Thoracic aorta (tissue), 2 donors: Measurements from ENCODE around the gene SYNDIG1. TPM values are rescaled to one million over a fixed set of nuclear protein-coding genes. Genes with fewer than 3 reads are reported as not detected.
"Not testable (repeated sequence)": the region's sequence is repeated elsewhere in the genome, so short reads cannot be mapped to it uniquely, and the experiment has no call there.

ENCODE experiments used
- ATAC-seq: fragments of 150-250 bp; one replicate; pipeline ENCODE4 v1.8.0; 2017; ENCODE audit warnings: low read depth; ENCODE audit not compliant: insufficient number of reproducible peaks, low FRiP score
- DNase-seq: peaks from one replicate; pipeline ENCODE4 v3.0.0-alpha.2; 2020; ENCODE audit warnings: low spot score
- H3K27ac ChIP-seq, 2 donors: fragments of 200-600 bp; sonication (generic); 1 replicate in 1 of 2; 2 replicates in 1 of 2; pipeline ENCODE4 v1.5.1; 2016; ENCODE audit warnings: mild to moderate bottlenecking in 2 of 2, moderate library complexity in 2 of 2
- H3K27me3 ChIP-seq: fragments of 200-600 bp; sonication (generic); replicated peaks from 2 replicates; pipeline ENCODE4 v1.6.0; 2016; ENCODE audit warnings: mild to moderate bottlenecking; ENCODE audit not compliant: insufficient read depth
- H3K36me3 ChIP-seq: fragments of 200-600 bp; sonication (generic); one replicate; pipeline ENCODE4 v1.5.1; 2016
- H3K4me1 ChIP-seq, 2 donors: fragments of 200-600 bp; sonication (generic); 1 replicate in 1 of 2; 2 replicates in 1 of 2; pipeline versions ENCODE4 v1.5.1 to v1.6.0; 2016; ENCODE audit warnings: low read depth in 2 of 2, mild to moderate bottlenecking in 1 of 2; ENCODE audit not compliant: control insufficient read depth in 1 of 2
- H3K4me3 ChIP-seq: fragments of 200-600 bp; sonication (generic); 2 replicates; pipeline ENCODE4 v1.5.1; 2016; ENCODE audit warnings: mild to moderate bottlenecking
- H3K9me3 ChIP-seq: fragments of 200-600 bp; sonication (generic); 2 replicates; pipeline ENCODE4 v1.5.1; 2016
- CTCF ChIP-seq: fragments of 200-600 bp; sonication (generic); IDR thresholded peaks from one replicate; pipeline ENCODE4 v1.5.1; 2019; ENCODE audit warnings: antibody characterized with exemption
- total RNA-seq, 2 donors: library from RNA; depleted of rRNA; stranded (reverse); fragments of >200 nt; gene quantifications; one replicate each; pipeline versions ENCODE4 v1.1.0 to v1.2.3, GENCODE V29; 2016

Gene SYNDIG1
- total RNA-seq, 2 donors from 2014 or later: 1.8 to 5.4 TPM

DNA sequence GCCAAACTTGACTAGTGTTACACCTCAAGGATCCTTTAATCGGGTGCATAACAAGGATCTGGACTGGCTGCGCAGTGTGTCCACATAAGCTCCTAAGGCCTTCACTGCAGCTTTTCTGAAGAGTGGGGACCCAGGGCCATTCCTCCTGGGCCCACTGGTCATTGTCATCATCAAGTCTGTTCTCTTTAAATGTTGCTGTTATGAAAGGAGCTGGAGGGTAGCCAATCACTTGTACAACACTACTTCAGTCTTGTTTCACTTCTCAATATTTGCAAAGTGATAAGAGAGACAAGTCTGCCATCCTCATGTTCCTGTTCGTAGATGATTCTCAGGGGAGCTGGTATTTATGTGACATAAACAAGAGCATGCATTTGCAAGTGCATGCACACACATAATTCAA is 149.8 kb downstream of the SYNDIG1 start:
- no peak for TF ChIP-seq CTCF
- no peaks in the 10 kb centered on the region for H3K4me1 ChIP-seq
- H3K4me3 ChIP-seq: no peak overlapping the region
- ATAC-seq (no peak), DNase-seq (no peak)
- H3K27ac ChIP-seq: no peak overlapping the region
- no peaks in the 10 kb centered on the region for H3K36me3 ChIP-seq
- H3K27me3 ChIP-seq: no peaks in the 10 kb centered on the region
- H3K9me3 ChIP-seq: no peaks in the 10 kb centered on the region

GRCh38 chr20:24620937-24621519 is 151.6 kb downstream of the SYNDIG1 start:
- no peak for ATAC-seq
- H3K36me3 ChIP-seq: no peaks in the 10 kb centered on the region
- TF ChIP-seq CTCF: no peak
- H3K27ac ChIP-seq: no peak overlapping the region
- no peaks in the 10 kb centered on the region for H3K9me3 ChIP-seq
- DNase-seq: no peak
- no peaks in the 10 kb centered on the region for H3K27me3 ChIP-seq
- H3K4me3 ChIP-seq: no peak overlapping the region
- H3K4me1 ChIP-seq: no peaks in the 10 kb centered on the region

- no peaks in the 10 kb centered on the region for H3K9me3 ChIP-seq
- no peaks in the 10 kb centered on the region for H3K27me3 ChIP-seq
- TF ChIP-seq CTCF: no peak
- H3K4me3 ChIP-seq: no peak overlapping the region
- DNase-seq (no peak), ATAC-seq (no peak)
- H3K36me3 ChIP-seq: no peaks in the 10 kb centered on the region
- no peak overlapping the region for H3K27ac ChIP-seq
- no peaks in the 10 kb centered on the region for H3K4me1 ChIP-seq
Observed at GRCh38 chr20:24622856-24623255, 153.4 kb downstream of the SYNDIG1 start.

- DNase-seq, H3K27me3 ChIP-seq, H3K4me1 ChIP-seq, H3K36me3 ChIP-seq, ATAC-seq, H3K27ac ChIP-seq, H3K9me3 ChIP-seq, H3K4me3 ChIP-seq: not testable (repeated sequence)
Observed at GRCh38 chr20:24626141-24626540, 156.7 kb downstream of the SYNDIG1 start.

DNA sequence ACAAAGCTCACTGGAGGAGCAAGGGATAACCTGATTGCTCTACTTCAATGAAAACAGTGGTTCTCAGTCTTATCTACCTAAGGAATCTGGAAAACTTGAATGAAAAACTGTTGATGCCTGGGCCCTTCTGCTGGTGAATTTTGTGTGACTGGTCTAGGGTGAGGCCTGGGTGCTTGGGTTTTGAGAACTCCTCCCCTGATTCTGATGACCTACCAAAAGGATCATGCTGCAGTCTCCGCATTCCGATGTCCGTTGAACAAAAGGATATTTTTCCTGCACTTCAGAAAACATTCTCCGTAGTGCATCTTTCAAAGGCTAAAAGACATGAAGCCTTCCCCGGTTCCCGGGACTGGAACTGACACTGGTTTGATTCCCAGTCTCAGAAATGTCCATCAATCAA is 157.9 kb downstream of the SYNDIG1 start:
- DNase-seq (no peak), ATAC-seq (no peak)
- Histone ChIP-seq H3K4me3 (no peak overlapping the region), H3K4me1 (no peaks in the 10 kb centered on the region), H3K9me3 (no peaks in the 10 kb centered on the region), H3K36me3 (no peaks in the 10 kb centered on the region), H3K27me3 (no peaks in the 10 kb centered on the region), H3K27ac (no peak overlapping the region)
- no peak for TF ChIP-seq CTCF

GRCh38 chr20:24627926-24628325 is 158.5 kb downstream of the SYNDIG1 start:
- Histone ChIP-seq H3K4me1 (no peaks in the 10 kb centered on the region), H3K4me3 (no peak overlapping the region), H3K27me3 (no peaks in the 10 kb centered on the region), H3K9me3 (no peaks in the 10 kb centered on the region), H3K36me3 (no peaks in the 10 kb centered on the region), H3K27ac (no peak overlapping the region)
- no peak for ATAC-seq
- no peak for TF ChIP-seq CTCF
- DNase-seq: no peak
